Naive B cell (primary cell): ENCODE data around the gene ACAN. TPM values are rescaled to one million over a fixed set of nuclear protein-coding genes. Genes with fewer than 3 reads are reported as not detected.

Source experiments
- ATAC-seq, 2 donors: fragments of 150-1000 bp; cut with Tn5 transposase; 2 replicates each; pipeline ENCODE4 v1.10.0; 2021; ENCODE audit warnings: low read depth in 2 of 2, mild to moderate bottlenecking in 2 of 2, moderate library complexity in 2 of 2
- DNase-seq: peaks from one replicate; pipeline ENCODE4 v3.0.0; 2022
- H3K27ac Mint-ChIP-seq, 6 donors: one replicate each; pipeline ENCODE4 v1.8.0; 2020 to 2022; ENCODE audit warnings: mild to moderate bottlenecking in 6 of 6, mixed read lengths in 6 of 6, moderate library complexity in 5 of 6, inconsistent platforms in 2 of 6
- H3K27me3 Mint-ChIP-seq, 3 donors: one replicate each; pipeline ENCODE4 v1.8.0; 2021 to 2022; ENCODE audit warnings: mixed read lengths in 3 of 3, mild to moderate bottlenecking in 1 of 3
- H3K36me3 Mint-ChIP-seq, 2 donors: one replicate each; pipeline ENCODE4 v1.8.0; 2020 to 2022; ENCODE audit warnings: mixed read lengths in 2 of 2, inconsistent platforms in 1 of 2, mild to moderate bottlenecking in 1 of 2
- H3K4me1 Mint-ChIP-seq, 3 donors: one replicate each; pipeline ENCODE4 v1.8.0; 2020 to 2022; ENCODE audit warnings: mixed read lengths in 3 of 3, inconsistent platforms in 1 of 3, mild to moderate bottlenecking in 1 of 3, moderate library complexity in 1 of 3
- H3K4me3 Mint-ChIP-seq, 8 donors: one replicate each; pipeline ENCODE4 v1.8.0; 2020 to 2022; ENCODE audit warnings: mild to moderate bottlenecking in 8 of 8, mixed read lengths in 8 of 8, moderate library complexity in 8 of 8, inconsistent platforms in 2 of 8
- H3K9me3 Mint-ChIP-seq, 7 donors: one replicate each; pipeline ENCODE4 v1.8.0; 2020 to 2022; ENCODE audit warnings: mixed read lengths in 7 of 7, mild to moderate bottlenecking in 5 of 7, inconsistent platforms in 2 of 7, moderate library complexity in 1 of 7
- polyA plus RNA-seq, 6 donors: library from polyadenylated mRNA; unstranded; fragments of 300-500 nt; fragmentation: Illumina TruSeq; gene quantifications; one replicate each; pipeline ENCODE4 v1.2.3, GENCODE V29; 2021; ENCODE audit warnings: low read depth in 6 of 6

The ACAN gene
- polyA plus RNA-seq, 6 donors from 2014 or later = 0.17 TPM; not detected in 5

- H3K9me3 Mint-ChIP-seq = no peaks in the 10 kb centered on the region
- DNase-seq (no peak), ATAC-seq (no peak)
- H3K27ac Mint-ChIP-seq = no peak overlapping the region
- H3K36me3 Mint-ChIP-seq = no peaks in the 10 kb centered on the region
- no peak overlapping the region for H3K4me3 Mint-ChIP-seq
- peaks cover 4 to 22% (median 13%) of the 10 kb centered on the region in 3 donors for H3K27me3 Mint-ChIP-seq
- peaks cover 0 to 4% (median 0%) of the 10 kb centered on the region in 3 donors for H3K4me1 Mint-ChIP-seq
Observed at GRCh38 chr15:88835646-88836045, 32.4 kb downstream of the ACAN start.

- ATAC-seq = no peak
- DNase-seq = no peak
- Mint-ChIP-seq H3K36me3 (no peaks in the 10 kb centered on the region), H3K4me1 (peaks cover 0 to 4% (median 0%) of the 10 kb centered on the region in 3 donors), H3K27me3 (peaks cover 4 to 21% (median 13%) of the 10 kb centered on the region in 3 donors), H3K9me3 (no peaks in the 10 kb centered on the region), H3K27ac (no peak overlapping the region), H3K4me3 (no peak overlapping the region)
Observed at GRCh38 chr15:88838667-88839066, 35.4 kb downstream of the ACAN start.

GRCh38 chr15:88839146-88839545 lies 35.9 kb downstream of the ACAN start:
- peak overlapping the region in 1 of 6 donors; percentile 71 for H3K27ac Mint-ChIP-seq
- no peaks in the 10 kb centered on the region for H3K9me3 Mint-ChIP-seq
- ATAC-seq (no peak), DNase-seq (no peak)
- peaks cover 4 to 22% (median 13%) of the 10 kb centered on the region in 3 donors for H3K27me3 Mint-ChIP-seq
- peaks cover 0 to 4% (median 0%) of the 10 kb centered on the region in 3 donors for H3K4me1 Mint-ChIP-seq
- H3K36me3 Mint-ChIP-seq = no peaks in the 10 kb centered on the region
- no peak overlapping the region for H3K4me3 Mint-ChIP-seq

GRCh38 chr15:88839961-88840360 lies 36.7 kb downstream of the ACAN start:
- Mint-ChIP-seq H3K9me3 (no peaks in the 10 kb centered on the region), H3K4me3 (no peak overlapping the region), H3K4me1 (peaks cover 0 to 2% (median 0%) of the 10 kb centered on the region in 3 donors), H3K27me3 (peaks cover 7 to 22% (median 13%) of the 10 kb centered on the region in 3 donors), H3K27ac (no peak overlapping the region), H3K36me3 (no peaks in the 10 kb centered on the region)
- ATAC-seq (no peak), DNase-seq (no peak)

DNA sequence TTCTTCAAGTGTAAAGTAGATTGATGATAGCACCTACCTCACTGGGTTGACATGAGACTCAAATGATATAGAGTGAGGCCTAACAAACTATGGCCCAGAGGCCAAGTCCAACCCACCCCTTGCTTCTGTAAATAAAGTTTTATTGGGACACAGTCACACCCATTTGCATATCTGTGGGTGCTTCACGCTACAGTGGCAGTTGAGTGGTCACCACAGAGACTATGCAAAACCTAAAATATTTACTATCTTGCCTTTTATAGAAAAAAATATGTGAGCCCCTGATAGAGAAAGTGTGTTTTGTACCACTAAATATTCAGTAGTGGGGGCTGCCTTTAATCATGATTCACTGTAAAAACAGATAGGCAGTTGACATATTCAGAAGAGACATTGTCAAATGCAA lies 38.0 kb downstream of the ACAN start:
- Mint-ChIP-seq H3K4me3 (no peak overlapping the region), H3K27me3 (peaks cover 9 to 22% (median 13%) of the 10 kb centered on the region in 3 donors), H3K4me1 (peaks cover 0 to 5% (median 0%) of the 10 kb centered on the region in 3 donors), H3K36me3 (no peaks in the 10 kb centered on the region), H3K27ac (no peak overlapping the region), H3K9me3 (no peaks in the 10 kb centered on the region)
- ATAC-seq (no peak), DNase-seq (no peak)

GRCh38 chr15:88842156-88842555 lies 38.9 kb downstream of the ACAN start:
- H3K4me3 Mint-ChIP-seq = no peak overlapping the region
- DNase-seq (no peak), ATAC-seq (no peak)
- H3K9me3 Mint-ChIP-seq = no peaks in the 10 kb centered on the region
- peaks cover 0 to 5% (median 0%) of the 10 kb centered on the region in 3 donors for H3K4me1 Mint-ChIP-seq
- no peak overlapping the region for H3K27ac Mint-ChIP-seq
- no peaks in the 10 kb centered on the region for H3K36me3 Mint-ChIP-seq
- peaks cover 9 to 25% (median 14%) of the 10 kb centered on the region in 3 donors for H3K27me3 Mint-ChIP-seq

- H3K27ac Mint-ChIP-seq = no peak overlapping the region
- no peak for ATAC-seq
Observed at GRCh38 chr15:88843334-88843733, 40.1 kb downstream of the ACAN start.

GRCh38 chr15:88844749-88845386 lies 41.6 kb downstream of the ACAN start:
- ATAC-seq = no peak
- Mint-ChIP-seq H3K27me3 (peaks cover 9 to 28% (median 20%) of the 10 kb centered on the region in 3 donors), H3K9me3 (no peaks in the 10 kb centered on the region), H3K27ac (no peak overlapping the region), H3K4me1 (peaks cover 0 to 5% (median 0%) of the 10 kb centered on the region in 3 donors), H3K4me3 (no peak overlapping the region), H3K36me3 (no peaks in the 10 kb centered on the region)
- no peak for DNase-seq

More at GRCh38 chr15:88843334-88843733, 40.1 kb downstream of the ACAN start:
- H3K36me3 Mint-ChIP-seq = no peaks in the 10 kb centered on the region
- no peaks in the 10 kb centered on the region for H3K9me3 Mint-ChIP-seq
- peaks cover 9 to 30% (median 26%) of the 10 kb centered on the region in 3 donors for H3K27me3 Mint-ChIP-seq
- peaks cover 0 to 5% (median 0%) of the 10 kb centered on the region in 3 donors for H3K4me1 Mint-ChIP-seq
- DNase-seq = no peak
- no peak overlapping the region for H3K4me3 Mint-ChIP-seq

GRCh38 chr15:88845616-88846015 lies 42.4 kb downstream of the ACAN start:
- peaks cover 0 to 2% (median 0%) of the 10 kb centered on the region in 7 donors for H3K9me3 Mint-ChIP-seq
- H3K36me3 Mint-ChIP-seq = no peaks in the 10 kb centered on the region
- H3K4me3 Mint-ChIP-seq = no peak overlapping the region
- H3K27me3 Mint-ChIP-seq = peaks cover 5 to 29% (median 20%) of the 10 kb centered on the region in 3 donors
- DNase-seq = no peak
- ATAC-seq = no peak
- peaks cover 0 to 5% (median 0%) of the 10 kb centered on the region in 3 donors for H3K4me1 Mint-ChIP-seq
- no peak overlapping the region for H3K27ac Mint-ChIP-seq

- Mint-ChIP-seq H3K9me3 (peaks cover 0 to 2% (median 0%) of the 10 kb centered on the region in 7 donors), H3K27ac (no peak overlapping the region), H3K4me1 (peaks cover 0 to 5% (median 0%) of the 10 kb centered on the region in 3 donors), H3K27me3 (peaks cover 12 to 32% (median 24%) of the 10 kb centered on the region in 3 donors), H3K4me3 (no peak overlapping the region), H3K36me3 (no peaks in the 10 kb centered on the region)
- no peak for ATAC-seq
- DNase-seq = no peak
Observed at GRCh38 chr15:88847144-88847543, 43.9 kb downstream of the ACAN start.

GRCh38 chr15:88848203-88848602 lies 45.0 kb downstream of the ACAN start:
- peaks cover 12 to 40% (median 30%) of the 10 kb centered on the region in 3 donors for H3K27me3 Mint-ChIP-seq
- ATAC-seq (no peak), DNase-seq (no peak)
- peaks cover 0 to 5% (median 0%) of the 10 kb centered on the region in 3 donors for H3K4me1 Mint-ChIP-seq
- no peaks in the 10 kb centered on the region for H3K36me3 Mint-ChIP-seq
- H3K9me3 Mint-ChIP-seq = peaks cover 0 to 7% (median 2%) of the 10 kb centered on the region in 7 donors
- H3K4me3 Mint-ChIP-seq = no peak overlapping the region
- no peak overlapping the region for H3K27ac Mint-ChIP-seq

DNA sequence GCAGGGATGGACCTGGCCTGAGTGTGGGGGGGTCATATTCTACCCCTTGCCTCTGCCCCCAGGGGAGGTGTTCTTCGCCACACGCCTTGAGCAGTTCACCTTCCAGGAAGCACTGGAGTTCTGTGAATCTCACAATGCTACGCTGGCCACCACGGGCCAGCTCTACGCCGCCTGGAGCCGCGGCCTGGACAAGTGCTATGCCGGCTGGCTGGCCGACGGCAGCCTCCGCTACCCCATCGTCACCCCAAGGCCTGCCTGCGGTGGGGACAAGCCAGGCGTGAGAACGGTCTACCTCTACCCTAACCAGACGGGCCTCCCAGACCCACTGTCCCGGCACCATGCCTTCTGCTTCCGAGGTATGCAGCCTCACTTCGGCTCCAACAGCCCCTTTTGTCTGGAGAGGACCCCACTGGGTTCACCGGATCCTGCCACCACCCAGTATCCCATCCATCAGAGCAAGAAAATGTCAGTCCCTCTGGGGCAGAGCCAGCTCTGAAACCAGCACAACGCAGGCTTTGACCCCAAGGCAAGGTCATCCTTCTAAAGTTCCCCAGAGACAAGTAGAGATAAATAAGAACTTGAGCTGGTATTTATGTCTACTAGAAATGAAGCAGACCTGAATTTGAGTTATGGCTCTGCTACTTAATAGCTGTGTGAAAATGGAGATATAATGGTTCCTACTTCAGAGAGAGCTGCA lies 46.3 kb downstream of the ACAN start:
- Mint-ChIP-seq H3K4me1 (peaks cover 0 to 5% (median 0%) of the 10 kb centered on the region in 3 donors), H3K27ac (no peak overlapping the region), H3K4me3 (no peak overlapping the region), H3K9me3 (peaks cover under 1 to 16% (median 8%) of the 10 kb centered on the region in 7 donors), H3K27me3 (peaks cover 12 to 35% (median 30%) of the 10 kb centered on the region in 3 donors), H3K36me3 (peaks cover 4% of the 10 kb centered on the region in 2 donors)
- ATAC-seq (no peak), DNase-seq (no peak)

DNA sequence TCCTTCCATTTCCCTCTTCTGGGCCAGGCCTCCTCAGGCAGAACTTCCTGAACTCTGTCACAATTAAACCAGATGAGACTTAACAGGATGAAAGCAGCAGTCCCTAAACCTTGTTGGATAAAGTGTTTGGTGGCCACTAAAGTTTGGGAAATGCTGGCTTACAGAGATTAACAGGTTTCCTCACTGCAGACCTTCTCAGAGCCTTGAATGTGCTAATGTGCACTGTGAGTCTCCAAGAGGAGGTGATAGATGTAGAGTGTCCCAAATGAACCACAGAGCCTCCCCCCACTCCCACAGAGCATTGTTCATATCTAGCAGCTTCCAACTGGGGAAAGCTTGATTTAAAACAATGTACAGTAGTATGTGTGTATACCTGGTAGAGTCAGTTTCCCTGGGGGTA lies 49.2 kb downstream of the ACAN start:
- Mint-ChIP-seq H3K9me3 (peaks cover 4 to 21% (median 10%) of the 10 kb centered on the region in 7 donors), H3K27ac (no peak overlapping the region), H3K36me3 (peaks cover 4 to 10% of the 10 kb centered on the region in 2 donors), H3K4me1 (no peaks in the 10 kb centered on the region), H3K4me3 (no peak overlapping the region), H3K27me3 (peaks cover 7 to 29% (median 26%) of the 10 kb centered on the region in 3 donors)
- DNase-seq (no peak), ATAC-seq (no peak)

DNA sequence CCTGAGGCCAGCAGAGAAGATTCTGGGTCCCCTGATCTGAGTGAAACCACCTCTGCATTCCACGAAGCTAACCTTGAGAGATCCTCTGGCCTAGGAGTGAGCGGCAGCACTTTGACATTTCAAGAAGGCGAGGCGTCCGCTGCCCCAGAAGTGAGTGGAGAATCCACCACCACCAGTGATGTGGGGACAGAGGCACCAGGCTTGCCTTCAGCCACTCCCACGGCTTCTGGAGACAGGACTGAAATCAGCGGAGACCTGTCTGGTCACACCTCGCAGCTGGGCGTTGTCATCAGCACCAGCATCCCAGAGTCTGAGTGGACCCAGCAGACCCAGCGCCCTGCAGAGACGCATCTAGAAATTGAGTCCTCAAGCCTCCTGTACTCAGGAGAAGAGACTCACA lies 55.7 kb downstream of the ACAN start:
- Mint-ChIP-seq H3K4me3 (no peak overlapping the region), H3K36me3 (peaks cover under 1 to 10% of the 10 kb centered on the region in 2 donors), H3K4me1 (no peaks in the 10 kb centered on the region), H3K27ac (no peak overlapping the region), H3K27me3 (peaks cover 6 to 23% (median 7%) of the 10 kb centered on the region in 3 donors), H3K9me3 (peaks cover 4 to 11% (median 7%) of the 10 kb centered on the region in 7 donors)
- ATAC-seq (no peak), DNase-seq (no peak)
